ENCODE measurements around the gene FAM219A.

FAM219A gene

DNA sequence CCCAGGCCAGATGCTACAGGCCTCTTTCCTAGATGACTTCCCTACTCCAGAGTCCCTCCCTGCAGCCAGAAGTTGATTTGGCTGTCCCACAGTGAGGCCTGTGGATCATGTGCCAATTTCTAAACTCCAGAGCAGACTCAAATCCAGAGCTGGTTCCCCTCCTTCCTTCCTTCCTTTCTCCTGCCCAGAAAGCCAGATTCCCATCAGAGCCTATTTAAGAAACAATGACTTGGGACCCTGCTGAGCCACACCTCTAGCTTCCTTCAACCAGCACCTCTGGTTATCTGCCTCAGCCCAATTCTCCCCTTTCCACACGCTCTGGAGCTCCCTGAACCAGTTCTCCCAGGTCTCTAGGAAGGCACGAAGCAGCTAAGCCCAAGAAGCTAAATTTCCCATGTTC lies 7.2 kb downstream of the FAM219A start:
- Histone ChIP-seq H3K9me3 (ENCODE audit: control extremely low read depth in 1 of 5, control insufficient read depth in 4 of 5, insufficient read depth in 2 of 5, low read depth in 1 of 5, low read length in 4 of 5) (no peaks in the 10 kb centered on the region), H3K27ac (ENCODE audit: insufficient read depth in 1 of 2, low read depth in 1 of 2, low read length in 2 of 2, poor library complexity in 1 of 2, severe bottlenecking in 2 of 2) (no peak overlapping the region), H3K4me3 (ENCODE audit: control insufficient read depth in 1 of 7, extremely low read depth in 1 of 7, insufficient read depth in 4 of 7, low read depth in 2 of 7, low read length in 6 of 7) (no peak overlapping the region), H3K4me1 (ENCODE audit: control extremely low read depth in 1 of 4, control insufficient read depth in 4 of 4, insufficient read depth in 4 of 4, low read length in 3 of 4) (peaks cover 0 to 19% (median 9%) of the 10 kb centered on the region in 4 experiments), H3K27me3 (replicated peaks in 2 of 5; ENCODE audit: control insufficient read depth in 4 of 5, insufficient read depth in 5 of 5, low read length in 4 of 5) (no peaks in the 10 kb centered on the region), H3K36me3 (ENCODE audit: control insufficient read depth in 4 of 4, insufficient read depth in 4 of 4, low read length in 3 of 4) (no peaks in the 10 kb centered on the region)
- DNase-seq: no peak
- ChIA-PET POLR2A (no interaction called here), CTCF (interaction anchor here (1.1 to 3.3 kb wide), 7 partner anchors 9 to 140 kb away, joined by 3 to 14 read pairs (median 4); no protein-coding TSS in a partner anchor)
- 100% methylated on average over 1 of the region's 2 CpGs for WGBS (ENCODE audit: insufficient coverage)

GRCh38 chr9:34450644-34451043 lies 7.7 kb downstream of the FAM219A start:
- Histone ChIP-seq H3K36me3 (ENCODE audit: control insufficient read depth in 4 of 4, insufficient read depth in 4 of 4, low read length in 3 of 4) (no peaks in the 10 kb centered on the region), H3K4me1 (ENCODE audit: control extremely low read depth in 1 of 4, control insufficient read depth in 4 of 4, insufficient read depth in 4 of 4, low read length in 3 of 4) (peaks cover 0 to 14% (median 4%) of the 10 kb centered on the region in 4 experiments), H3K27ac (ENCODE audit: insufficient read depth in 1 of 2, low read depth in 1 of 2, low read length in 2 of 2, poor library complexity in 1 of 2, severe bottlenecking in 2 of 2) (no peak overlapping the region), H3K4me3 (ENCODE audit: control insufficient read depth in 1 of 7, extremely low read depth in 1 of 7, insufficient read depth in 4 of 7, low read depth in 2 of 7, low read length in 6 of 7) (no peak overlapping the region), H3K9me3 (ENCODE audit: control extremely low read depth in 1 of 5, control insufficient read depth in 4 of 5, insufficient read depth in 2 of 5, low read depth in 1 of 5, low read length in 4 of 5) (no peaks in the 10 kb centered on the region), H3K27me3 (replicated peaks in 2 of 5; ENCODE audit: control insufficient read depth in 4 of 5, insufficient read depth in 5 of 5, low read length in 4 of 5) (no peaks in the 10 kb centered on the region)
- WGBS (ENCODE audit: insufficient coverage): 99% methylated on average over 7 of the region's 10 CpGs
- POLR2A ChIA-PET: no interaction called here
- DNase-seq: no peak
- CTCF ChIA-PET: interaction anchor here (1.4 to 3.3 kb wide), 6 partner anchors 9 to 97 kb away, joined by 3 to 14 read pairs (median 4); no protein-coding TSS in a partner anchor

DNA sequence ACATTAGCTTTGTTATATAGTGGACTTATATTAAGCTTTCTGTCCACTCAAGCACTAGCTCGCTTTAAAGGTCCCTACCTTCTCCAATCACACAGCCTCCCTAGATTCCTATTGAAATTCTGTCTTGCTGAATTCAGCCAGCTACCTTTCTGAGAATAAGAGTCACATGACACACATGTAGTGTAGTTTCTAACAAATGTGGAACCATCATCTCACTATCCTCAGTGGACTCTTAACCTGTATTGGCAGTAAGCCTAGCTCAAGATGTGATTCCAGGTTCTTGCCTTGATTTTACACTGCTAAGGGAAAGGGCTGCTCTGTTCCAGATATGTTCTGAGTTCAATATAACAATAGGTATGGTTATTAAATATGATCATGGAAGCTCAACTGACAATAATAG lies 11.4 kb downstream of the FAM219A start:
- no peak for DNase-seq
- Histone ChIP-seq H3K4me3 (ENCODE audit: control insufficient read depth in 1 of 7, extremely low read depth in 1 of 7, insufficient read depth in 4 of 7, low read depth in 2 of 7, low read length in 6 of 7) (no peak overlapping the region), H3K27me3 (replicated peaks in 2 of 5; ENCODE audit: control insufficient read depth in 4 of 5, insufficient read depth in 5 of 5, low read length in 4 of 5) (no peaks in the 10 kb centered on the region), H3K27ac (ENCODE audit: insufficient read depth in 1 of 2, low read depth in 1 of 2, low read length in 2 of 2, poor library complexity in 1 of 2, severe bottlenecking in 2 of 2) (no peak overlapping the region), H3K4me1 (ENCODE audit: control extremely low read depth in 1 of 4, control insufficient read depth in 4 of 4, insufficient read depth in 4 of 4, low read length in 3 of 4) (peaks cover 0 to 16% (median 3%) of the 10 kb centered on the region in 4 experiments), H3K9me3 (ENCODE audit: control extremely low read depth in 1 of 5, control insufficient read depth in 4 of 5, insufficient read depth in 2 of 5, low read depth in 1 of 5, low read length in 4 of 5) (no peaks in the 10 kb centered on the region), H3K36me3 (ENCODE audit: control insufficient read depth in 4 of 4, insufficient read depth in 4 of 4, low read length in 3 of 4) (no peaks in the 10 kb centered on the region)
- ChIA-PET POLR2A (no interaction called here), CTCF (interaction anchor here (1.3 to 5.4 kb wide), 5 partner anchors 9 to 157 kb away, joined by 3 to 24 read pairs (median 7); no protein-coding TSS in a partner anchor)
- no CpG with 5 or more reads among the region's 1 CpG for WGBS (ENCODE audit: insufficient coverage)

- H3K27ac ChIP-seq (ENCODE audit: insufficient read depth in 1 of 2, low read depth in 1 of 2, low read length in 2 of 2, poor library complexity in 1 of 2, severe bottlenecking in 2 of 2): no peak overlapping the region
- CTCF ChIA-PET: interaction anchor here (1.0 to 5.4 kb wide), 6 partner anchors 8 to 157 kb away, joined by 3 to 24 read pairs (median 5); no protein-coding TSS in a partner anchor
- no peak for DNase-seq
Observed at GRCh38 chr9:34446468-34446891, 11.9 kb downstream of the FAM219A start.

GRCh38 chr9:34443976-34444375 lies 14.4 kb downstream of the FAM219A start:
- H3K4me1 ChIP-seq (ENCODE audit: control extremely low read depth in 1 of 4, control insufficient read depth in 4 of 4, insufficient read depth in 4 of 4, low read length in 3 of 4): peaks cover 0 to 21% (median 16%) of the 10 kb centered on the region in 4 experiments
- no peak overlapping the region for H3K4me3 ChIP-seq (ENCODE audit: control insufficient read depth in 1 of 7, extremely low read depth in 1 of 7, insufficient read depth in 4 of 7, low read depth in 2 of 7, low read length in 6 of 7)
- no peaks in the 10 kb centered on the region for H3K27me3 ChIP-seq (replicated peaks in 2 of 5; ENCODE audit: control insufficient read depth in 4 of 5, insufficient read depth in 5 of 5, low read length in 4 of 5)
- no peaks in the 10 kb centered on the region for H3K36me3 ChIP-seq (ENCODE audit: control insufficient read depth in 4 of 4, insufficient read depth in 4 of 4, low read length in 3 of 4)
- ChIA-PET CTCF (interaction anchor here (1.0 to 5.4 kb wide), 7 partner anchors 9 to 190 kb away, joined by 3 to 24 read pairs (median 5); no protein-coding TSS in a partner anchor), POLR2A (interaction anchor here (0.9 kb wide), 1 partner anchor 16 kb away, joined by 3 read pairs; no protein-coding TSS in a partner anchor)
- no peak for DNase-seq
- no peaks in the 10 kb centered on the region for H3K9me3 ChIP-seq (ENCODE audit: control extremely low read depth in 1 of 5, control insufficient read depth in 4 of 5, insufficient read depth in 2 of 5, low read depth in 1 of 5, low read length in 4 of 5)
- H3K27ac ChIP-seq (ENCODE audit: insufficient read depth in 1 of 2, low read depth in 1 of 2, low read length in 2 of 2, poor library complexity in 1 of 2, severe bottlenecking in 2 of 2): no peak overlapping the region

More at GRCh38 chr9:34446468-34446891, 11.9 kb downstream of the FAM219A start:
- Histone ChIP-seq H3K9me3 (ENCODE audit: control extremely low read depth in 1 of 5, control insufficient read depth in 4 of 5, insufficient read depth in 2 of 5, low read depth in 1 of 5, low read length in 4 of 5) (no peaks in the 10 kb centered on the region), H3K4me3 (ENCODE audit: control insufficient read depth in 1 of 7, extremely low read depth in 1 of 7, insufficient read depth in 4 of 7, low read depth in 2 of 7, low read length in 6 of 7) (no peak overlapping the region), H3K36me3 (ENCODE audit: control insufficient read depth in 4 of 4, insufficient read depth in 4 of 4, low read length in 3 of 4) (no peaks in the 10 kb centered on the region), H3K27me3 (replicated peaks in 2 of 5; ENCODE audit: control insufficient read depth in 4 of 5, insufficient read depth in 5 of 5, low read length in 4 of 5) (no peaks in the 10 kb centered on the region), H3K4me1 (ENCODE audit: control extremely low read depth in 1 of 4, control insufficient read depth in 4 of 4, insufficient read depth in 4 of 4, low read length in 3 of 4) (peaks cover 0 to 19% (median 6%) of the 10 kb centered on the region in 4 experiments)
- POLR2A ChIA-PET: no interaction called here

DNA sequence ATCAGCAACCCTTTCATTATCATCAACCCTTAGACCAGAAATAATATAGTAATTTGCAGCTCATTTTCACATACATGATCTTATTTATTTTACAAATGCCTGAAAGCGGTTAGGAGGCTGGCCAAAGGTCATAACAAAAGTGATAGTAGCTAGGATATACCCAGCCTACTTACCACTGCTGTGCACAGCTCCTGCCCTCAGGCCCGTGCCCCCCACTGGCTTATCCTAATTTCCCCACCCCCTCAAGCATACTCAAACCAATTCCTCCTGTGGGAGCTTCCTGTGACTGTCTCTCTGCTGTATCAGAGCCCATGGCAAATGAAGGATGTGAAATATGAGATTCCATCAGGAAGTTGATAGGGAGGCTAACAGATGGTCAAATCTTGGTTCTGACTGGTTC lies 14.8 kb downstream of the FAM219A start:
- Histone ChIP-seq H3K27ac (ENCODE audit: insufficient read depth in 1 of 2, low read depth in 1 of 2, low read length in 2 of 2, poor library complexity in 1 of 2, severe bottlenecking in 2 of 2) (no peak overlapping the region), H3K4me1 (ENCODE audit: control extremely low read depth in 1 of 4, control insufficient read depth in 4 of 4, insufficient read depth in 4 of 4, low read length in 3 of 4) (peaks cover 0 to 21% (median 16%) of the 10 kb centered on the region in 4 experiments), H3K27me3 (replicated peaks in 2 of 5; ENCODE audit: control insufficient read depth in 4 of 5, insufficient read depth in 5 of 5, low read length in 4 of 5) (no peaks in the 10 kb centered on the region), H3K9me3 (ENCODE audit: control extremely low read depth in 1 of 5, control insufficient read depth in 4 of 5, insufficient read depth in 2 of 5, low read depth in 1 of 5, low read length in 4 of 5) (no peaks in the 10 kb centered on the region), H3K36me3 (ENCODE audit: control insufficient read depth in 4 of 4, insufficient read depth in 4 of 4, low read length in 3 of 4) (no peaks in the 10 kb centered on the region), H3K4me3 (ENCODE audit: control insufficient read depth in 1 of 7, extremely low read depth in 1 of 7, insufficient read depth in 4 of 7, low read depth in 2 of 7, low read length in 6 of 7) (no peak overlapping the region)
- no peak for DNase-seq
- no CpG with 5 or more reads among the region's 2 CpGs for WGBS (ENCODE audit: insufficient coverage)
- CTCF ChIA-PET: interaction anchor here (1.0 to 5.4 kb wide), 6 partner anchors 10 to 191 kb away, joined by 3 to 24 read pairs (median 4); no protein-coding TSS in a partner anchor
- POLR2A ChIA-PET: no interaction called here

DNA sequence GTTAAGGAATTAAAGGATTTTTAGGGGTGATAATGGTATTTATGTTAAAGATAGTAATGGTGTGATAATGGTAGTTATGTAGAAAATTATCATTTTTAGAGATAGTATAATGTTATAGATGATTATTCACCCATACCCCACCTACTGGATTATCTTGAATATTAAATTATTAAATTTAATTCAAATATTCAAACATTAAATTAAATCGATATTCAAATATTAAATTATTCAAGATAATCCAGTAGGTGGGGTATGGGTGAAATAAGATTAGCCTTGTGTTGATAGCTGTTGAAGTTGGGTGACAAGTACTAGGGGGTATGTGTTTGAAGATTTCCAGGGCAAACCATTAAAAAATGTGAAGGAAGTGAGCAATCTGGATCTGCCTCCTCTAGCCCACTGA lies 15.6 kb downstream of the FAM219A start:
- no CpG with 5 or more reads among the region's 1 CpG for WGBS (ENCODE audit: insufficient coverage)

More for the DNA sequence above, 15.6 kb downstream of the FAM219A start:
- no peak for DNase-seq
- POLR2A ChIA-PET: no interaction called here
- Histone ChIP-seq H3K4me3 (ENCODE audit: control insufficient read depth in 1 of 7, extremely low read depth in 1 of 7, insufficient read depth in 4 of 7, low read depth in 2 of 7, low read length in 6 of 7) (no peak overlapping the region), H3K36me3 (ENCODE audit: control insufficient read depth in 4 of 4, insufficient read depth in 4 of 4, low read length in 3 of 4) (no peaks in the 10 kb centered on the region), H3K9me3 (ENCODE audit: control extremely low read depth in 1 of 5, control insufficient read depth in 4 of 5, insufficient read depth in 2 of 5, low read depth in 1 of 5, low read length in 4 of 5) (no peaks in the 10 kb centered on the region), H3K4me1 (ENCODE audit: control extremely low read depth in 1 of 4, control insufficient read depth in 4 of 4, insufficient read depth in 4 of 4, low read length in 3 of 4) (peaks cover 0 to 21% (median 16%) of the 10 kb centered on the region in 4 experiments), H3K27ac (ENCODE audit: insufficient read depth in 1 of 2, low read depth in 1 of 2, low read length in 2 of 2, poor library complexity in 1 of 2, severe bottlenecking in 2 of 2) (no peak overlapping the region), H3K27me3 (replicated peaks in 2 of 5; ENCODE audit: control insufficient read depth in 4 of 5, insufficient read depth in 5 of 5, low read length in 4 of 5) (no peaks in the 10 kb centered on the region)
- CTCF ChIA-PET: interaction anchor here (1.4 to 5.4 kb wide), 3 partner anchors 28 to 110 kb away, joined by 5 to 24 read pairs (median 7); no protein-coding TSS in a partner anchor

Data from common myeloid progenitor, CD34-positive (primary cell).